H9 (cell line): ENCODE results near the gene COPZ2. TPM values are rescaled to one million over a fixed set of nuclear protein-coding genes. Genes with fewer than 3 reads are reported as not detected.

Experiments
- DNase-seq: peaks from one replicate; pipeline ENCODE4 v3.0.0-alpha.2; 2017
- H2AFZ ChIP-seq: one replicate; pipeline ENCODE4 v1.6.1; 2013; ENCODE audit warnings: mild to moderate bottlenecking, low read length, control low read depth, moderate library complexity
- H2AK5ac ChIP-seq: 2 replicates; pipeline ENCODE4 v1.6.1; 2013; ENCODE audit warnings: low read length, control low read depth, mixed read lengths; ENCODE audit not compliant: insufficient read length
- H2BK120ac ChIP-seq: one replicate; pipeline ENCODE4 v1.6.1; 2013; ENCODE audit warnings: low read depth, mild to moderate bottlenecking, low read length, control low read depth, inconsistent platforms; ENCODE audit not compliant: poor library complexity, severe bottlenecking
- H2BK12ac ChIP-seq: 2 replicates; pipeline ENCODE4 v1.6.1; 2013; ENCODE audit warnings: low read length, control low read depth, mixed read lengths, low read depth; ENCODE audit not compliant: insufficient read length
- H2BK15ac ChIP-seq: 2 replicates; pipeline ENCODE4 v1.6.1; 2013; ENCODE audit warnings: low read depth, low read length, control low read depth
- H2BK20ac ChIP-seq: one replicate; pipeline ENCODE4 v1.6.1; 2013; ENCODE audit warnings: low read depth, mild to moderate bottlenecking, low read length, control low read depth, inconsistent platforms; ENCODE audit not compliant: poor library complexity, severe bottlenecking
- H2BK5ac ChIP-seq: 2 replicates; pipeline ENCODE4 v1.6.1; 2013; ENCODE audit warnings: low read length, control low read depth, mixed read lengths; ENCODE audit not compliant: insufficient read length
- H3K14ac ChIP-seq: 2 replicates; pipeline ENCODE4 v1.6.1; 2013; ENCODE audit warnings: low read length, control low read depth; ENCODE audit not compliant: insufficient read depth
- H3K18ac ChIP-seq: 2 replicates; pipeline ENCODE4 v1.6.1; 2013; ENCODE audit warnings: low read depth, mild to moderate bottlenecking, mixed read lengths, low read length, control low read depth; ENCODE audit not compliant: insufficient read length
- H3K23ac ChIP-seq: 2 replicates; pipeline ENCODE4 v1.6.1; 2013; ENCODE audit warnings: low read length, control low read depth, mixed read lengths, low read depth; ENCODE audit not compliant: insufficient read length
- H3K23me2 ChIP-seq: 2 replicates; pipeline ENCODE4 v1.6.1; 2013; ENCODE audit warnings: low read depth, mild to moderate bottlenecking, mixed read lengths, low read length, control low read depth; ENCODE audit not compliant: insufficient read length, poor library complexity, severe bottlenecking
- H3K27ac ChIP-seq: 2 replicates; pipeline ENCODE4 v1.5.1; 2013; ENCODE audit warnings: low read length, control low read depth, mixed read lengths, low read depth; ENCODE audit not compliant: insufficient read length
- H3K27me3 ChIP-seq: 2 replicates; pipeline ENCODE4 v1.6.1; 2013; ENCODE audit warnings: low read length, control low read depth, inconsistent platforms; ENCODE audit not compliant: insufficient read depth
- H3K4ac ChIP-seq: 2 replicates; pipeline ENCODE4 v1.6.1; 2013; ENCODE audit warnings: low read depth, mild to moderate bottlenecking, control low read depth, inconsistent platforms, low read length, moderate library complexity
- H3K4me1 ChIP-seq: 2 replicates; pipeline ENCODE4 v1.6.1; 2013; ENCODE audit warnings: low read length, control low read depth, inconsistent platforms; ENCODE audit not compliant: insufficient read depth
- H3K4me2 ChIP-seq: 2 replicates; pipeline ENCODE4 v1.6.1; 2013; ENCODE audit warnings: low read length, control low read depth, mixed read lengths; ENCODE audit not compliant: insufficient read length, insufficient read depth
- H3K56ac ChIP-seq: 2 replicates; pipeline ENCODE4 v1.6.1; 2013; ENCODE audit warnings: low read depth, mild to moderate bottlenecking, mixed read lengths, low read length, control low read depth; ENCODE audit not compliant: insufficient read length
- H3K79me1 ChIP-seq: 2 replicates; pipeline ENCODE4 v1.6.1; 2013; ENCODE audit warnings: low read depth, mild to moderate bottlenecking, moderate library complexity, low read length, control low read depth, inconsistent platforms; ENCODE audit not compliant: insufficient read depth, poor library complexity, severe bottlenecking
- H3K79me2 ChIP-seq: 2 replicates; pipeline ENCODE4 v1.6.1; 2013; ENCODE audit warnings: low read length, control low read depth, inconsistent platforms; ENCODE audit not compliant: insufficient read depth
- H3K9ac ChIP-seq: 2 replicates; pipeline ENCODE4 v1.6.1; 2013; ENCODE audit warnings: low read length, control low read depth, mixed read lengths; ENCODE audit not compliant: insufficient read length; ENCODE audit errors: extremely low read depth
- H3K9me3 ChIP-seq: one replicate; pipeline ENCODE4 v1.6.1; 2013; ENCODE audit warnings: low read depth, low read length, inconsistent platforms; ENCODE audit not compliant: control insufficient read depth
- H3T11ph ChIP-seq: one replicate; pipeline ENCODE4 v1.6.1; 2013; ENCODE audit warnings: mild to moderate bottlenecking, low read length, control low read depth, inconsistent platforms
- H4K20me1 ChIP-seq: one replicate; pipeline ENCODE4 v1.6.1; 2013; ENCODE audit not compliant: control insufficient read depth, insufficient read length, insufficient read depth
- H4K5ac ChIP-seq: 2 replicates; pipeline ENCODE4 v1.6.1; 2013; ENCODE audit warnings: low read depth, mild to moderate bottlenecking, mixed read lengths, low read length, control low read depth; ENCODE audit not compliant: insufficient read length
- H4K8ac ChIP-seq: replicated peaks from 2 replicates; pipeline ENCODE4 v1.6.1; 2013; ENCODE audit warnings: low read length, control low read depth, mixed read lengths, low read depth; ENCODE audit not compliant: insufficient read length
- H4K91ac ChIP-seq: 2 replicates; pipeline ENCODE4 v1.6.1; 2013; ENCODE audit warnings: low read depth, mild to moderate bottlenecking, moderate library complexity, mixed read lengths, low read length, control low read depth; ENCODE audit not compliant: insufficient read length
- H3K27ac Mint-ChIP-seq, 3 experiments: 2 replicates in 2 of 3; 3 replicates in 1 of 3; pipeline ENCODE4 v1.8.0; 2020 to 2021; ENCODE audit warnings: mixed read lengths in 3 of 3, mild to moderate bottlenecking in 1 of 3, moderate library complexity in 1 of 3
- H3K27me3 Mint-ChIP-seq: 2 replicates; pipeline ENCODE4 v1.8.0; 2021; ENCODE audit warnings: low read depth, mild to moderate bottlenecking, moderate library complexity, mixed read lengths
- H3K36me3 Mint-ChIP-seq, 3 experiments: 2 replicates in 2 of 3; 3 replicates in 1 of 3; pipeline ENCODE4 v1.8.0; 2020 to 2021; ENCODE audit warnings: low read depth in 3 of 3, mixed read lengths in 3 of 3; ENCODE audit not compliant: insufficient read depth in 1 of 3
- H3K4me1 Mint-ChIP-seq, 2 experiments: 2 replicates each; pipeline ENCODE4 v1.8.0; 2020; ENCODE audit warnings: mixed read lengths in 2 of 2
- H3K4me3 Mint-ChIP-seq, 2 experiments: 2 replicates in 1 of 2; 3 replicates in 1 of 2; pipeline ENCODE4 v1.8.0; 2020 to 2021; ENCODE audit warnings: mild to moderate bottlenecking in 2 of 2, mixed read lengths in 2 of 2, moderate library complexity in 1 of 2
- H3K9me3 Mint-ChIP-seq, 2 experiments: 2 replicates in 1 of 2; 3 replicates in 1 of 2; pipeline ENCODE4 v1.8.0; 2020; ENCODE audit warnings: mild to moderate bottlenecking in 2 of 2, mixed read lengths in 2 of 2, moderate library complexity in 1 of 2
- CTCF ChIP-seq: fragments of 200-600 bp; sonication (generic); conservative IDR thresholded peaks from 3 replicates; pipeline ENCODE4 v1.8.0; 2021; ENCODE audit warnings: antibody characterized with exemption, mild to moderate bottlenecking
- WGBS: extraction: QIAGEN DNeasy Blood & Tissue Kit; methylation state at CpG from one replicate; pipeline ENCODE4 v1.1.7; 2013; ENCODE audit warnings: missing lambda C conversion rate, low lambda C conversion rate, mixed read lengths; ENCODE audit not compliant: insufficient read length; ENCODE audit errors: extremely low coverage; 5-methylcytosine and 5-hydroxymethylcytosine counted together
- total RNA-seq: library from RNA; stranded (reverse); gene quantifications from 2 replicates; pipeline ENCODE4 v1.2.1, GENCODE V29; 2021

Gene COPZ2
- total RNA-seq, 1 experiment from 2014 or later: 0.68 TPM

DNA sequence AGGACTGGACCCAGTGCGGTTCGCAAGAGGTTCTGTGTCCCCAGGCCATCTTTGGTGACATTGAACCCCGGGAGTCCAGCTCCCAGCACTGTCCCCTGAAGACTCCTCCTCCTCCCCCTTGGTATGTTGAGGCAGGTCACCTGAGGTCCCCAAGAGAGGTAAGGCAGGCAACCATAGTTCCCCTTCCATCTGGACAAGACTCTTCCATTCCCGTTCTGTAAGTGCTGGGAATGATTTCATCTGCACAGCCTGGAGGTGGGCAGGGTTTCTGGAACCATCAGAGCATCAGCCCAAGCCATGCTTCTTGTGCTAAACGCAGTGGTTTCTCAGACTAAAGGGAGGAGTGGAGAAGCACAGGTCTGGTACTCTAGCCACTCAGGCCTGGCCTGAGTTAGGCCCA, 24.9 kb downstream of the COPZ2 start:
- H3K79me1 ChIP-seq: no peaks in the 10 kb centered on the region
- no peak overlapping the region for H2BK120ac ChIP-seq
- Mint-ChIP-seq H3K4me3 (peak overlapping the region; percentile 63 to 83), H3K27ac (no peak overlapping the region), H3K4me1 (peaks cover 38 to 43% of the 10 kb centered on the region in 2 experiments), H3K27me3 (peaks cover 28% of the 10 kb centered on the region), H3K36me3 (peaks cover 0 to 4% (median 0%) of the 10 kb centered on the region in 3 experiments; a peak in 3 of 7 replicates), H3K9me3 (peaks cover 0 to 3% of the 10 kb centered on the region in 2 experiments; a peak in 1 of 5 replicates)
- no peaks in the 10 kb centered on the region; the same call in 1 of the 2 replicates for H3K27me3 ChIP-seq
- no peak overlapping the region for H2BK15ac ChIP-seq
- no peak overlapping the region for H2BK12ac ChIP-seq
- no peaks in the 10 kb centered on the region for H3K9me3 ChIP-seq
- no peak overlapping the region for H4K5ac ChIP-seq
- H2AFZ ChIP-seq: no peak overlapping the region
- peaks cover 9% of the 10 kb centered on the region for H3K23me2 ChIP-seq
- no CpG with 5 or more reads among the region's 5 CpGs for WGBS
- no peak overlapping the region for H4K8ac ChIP-seq
- H3K56ac ChIP-seq: no peak overlapping the region
- no peak overlapping the region for H3K9ac ChIP-seq
- no peak overlapping the region for H3K18ac ChIP-seq
- H3K4ac ChIP-seq: no peak overlapping the region
- H3T11ph ChIP-seq: no peak overlapping the region
- no peak overlapping the region for H3K14ac ChIP-seq
- H2BK20ac ChIP-seq: no peak overlapping the region
- no peak overlapping the region for H2BK5ac ChIP-seq
- H3K79me2 ChIP-seq: no peaks in the 10 kb centered on the region
- H3K4me1 ChIP-seq: no peaks in the 10 kb centered on the region
- no peak overlapping the region for H3K23ac ChIP-seq
- H3K4me2 ChIP-seq: peak overlapping the region; percentile 91
- no peak for DNase-seq
- no peak overlapping the region for H3K27ac ChIP-seq
- no peak for TF ChIP-seq CTCF
- no peaks in the 10 kb centered on the region for H4K20me1 ChIP-seq
- H2AK5ac ChIP-seq: no peak overlapping the region
- no peak overlapping the region for H4K91ac ChIP-seq
